ENCODE data around the gene KRT84.

GRCh38 chr12:52364901-52365489 is 20.5 kb downstream of the KRT84 start:
- no peak for TF ChIP-seq CTCF (IDR thresholded peaks at IDR 0.05)
- no peak for TF ChIP-seq POLR2A (IDR thresholded peaks at IDR 0.05)
